ENCODE data around the gene TMEM204.

Gene TMEM204

GRCh38 chr16:1601489-1601888, 68.0 kb downstream of the TMEM204 start:
- FAIRE-seq: no peak

DNA sequence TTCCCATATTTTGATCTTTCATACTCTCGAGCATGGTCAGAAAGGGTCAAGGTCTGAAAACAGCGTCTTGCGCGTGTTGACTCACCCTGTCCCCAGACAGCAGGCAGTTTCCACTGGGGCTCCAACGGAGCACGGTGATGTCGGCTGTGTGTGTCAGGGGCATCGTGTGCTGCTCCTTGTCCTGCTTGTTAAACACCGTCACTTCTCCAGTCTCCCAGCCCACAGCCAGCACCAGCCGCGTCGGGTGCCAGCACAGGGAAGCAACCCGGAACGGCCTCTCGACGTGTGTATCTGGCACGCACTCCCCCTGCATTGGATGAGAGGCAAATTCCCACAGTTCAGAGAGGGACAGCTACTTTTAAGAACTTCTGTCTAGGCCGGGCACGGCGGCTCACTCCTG, 68.8 kb downstream of the TMEM204 start:
- no peak for FAIRE-seq
